Fibroblast of mammary gland (primary cell): ENCODE measurements around the gene MED10.
A peak's percentile ranks its signal among the peaks of the same experiment; 100 is the strongest.

ENCODE experiments used
- DNase-seq: peaks from one replicate; pipeline ENCODE4 v3.0.0-alpha.2; 2010; ENCODE audit warnings: low read depth
- H3K4me3 ChIP-seq: 2 replicates; pipeline ENCODE4 v1.5.1; 2011; ENCODE audit warnings: low read depth, mild to moderate bottlenecking, low read length, moderate library complexity; ENCODE audit not compliant: control insufficient read depth
- CTCF ChIP-seq: conservative IDR thresholded peaks from 2 replicates; pipeline ENCODE4 v1.5.1; 2011; ENCODE audit warnings: low read depth, low read length, inconsistent platforms; ENCODE audit not compliant: control insufficient read depth, insufficient read depth

MED10 gene

GRCh38 chr5:6408260-6408596 is 29.9 kb upstream of the MED10 start:
- H3K4me3 ChIP-seq, result no peak overlapping the region
- no peak for TF ChIP-seq CTCF
- DNase-seq, result no peak

- H3K4me3 ChIP-seq, result no peak overlapping the region
- no peak for DNase-seq
- no peak for TF ChIP-seq CTCF
Measured at GRCh38 chr5:6407558-6408259, 29.4 kb upstream of the MED10 start.

- TF ChIP-seq CTCF, result no peak
- no peak overlapping the region for H3K4me3 ChIP-seq
- no peak for DNase-seq
Measured at GRCh38 chr5:6405591-6405990, 27.2 kb upstream of the MED10 start.

GRCh38 chr5:6404129-6404528 is 25.8 kb upstream of the MED10 start:
- DNase-seq, result peak; percentile 68
- no peak for TF ChIP-seq CTCF
- no peak overlapping the region for H3K4me3 ChIP-seq

GRCh38 chr5:6403416-6403815 is 25.1 kb upstream of the MED10 start:
- no peak for TF ChIP-seq CTCF

GRCh38 chr5:6402939-6403338 is 24.6 kb upstream of the MED10 start:
- DNase-seq, result no peak

More at GRCh38 chr5:6403416-6403815, 25.1 kb upstream of the MED10 start:
- no peak overlapping the region for H3K4me3 ChIP-seq
- no peak for DNase-seq

More at GRCh38 chr5:6402939-6403338, 24.6 kb upstream of the MED10 start:
- TF ChIP-seq CTCF, result no peak
- H3K4me3 ChIP-seq, result no peak overlapping the region
